GM23248 (cell line): ENCODE data around the gene STAM2.

Source experiments
- EZH2 ChIP-seq: fragments of 200-600 bp; sonication (generic); IDR thresholded peaks from 2 replicates; pipeline ENCODE4 v1.6.1; 2018; ENCODE audit warnings: antibody characterized with exemption, mild to moderate bottlenecking; ENCODE audit not compliant: insufficient read depth, poor library complexity, severe bottlenecking
- EZH2phosphoT487 ChIP-seq: fragments of 200-600 bp; sonication (generic); IDR thresholded peaks from 2 replicates; pipeline ENCODE4 v1.6.1; 2018; ENCODE audit warnings: antibody characterized with exemption, moderate library complexity, mild to moderate bottlenecking, low read depth; ENCODE audit not compliant: insufficient read depth

- TF ChIP-seq EZH2 (no peak), EZH2phosphoT487 (no peak)
Observed at GRCh38 chr2:152100961-152101360, 74.6 kb downstream of the STAM2 start.
